ENCODE results near the gene NMT1. TPM values are rescaled to one million over a fixed set of nuclear protein-coding genes. Genes with fewer than 3 reads are reported as not detected.
A peak's percentile ranks its signal among the peaks of the same experiment; 100 is the strongest.

Gene NMT1
- total and polyA plus RNA-seq, 2 of the 13 experiments (the other 11 are each of a cell fraction or from before 2014, with no cell fraction given), result 75.7 to 142 TPM

- TF ChIP-seq, protein P1, sequence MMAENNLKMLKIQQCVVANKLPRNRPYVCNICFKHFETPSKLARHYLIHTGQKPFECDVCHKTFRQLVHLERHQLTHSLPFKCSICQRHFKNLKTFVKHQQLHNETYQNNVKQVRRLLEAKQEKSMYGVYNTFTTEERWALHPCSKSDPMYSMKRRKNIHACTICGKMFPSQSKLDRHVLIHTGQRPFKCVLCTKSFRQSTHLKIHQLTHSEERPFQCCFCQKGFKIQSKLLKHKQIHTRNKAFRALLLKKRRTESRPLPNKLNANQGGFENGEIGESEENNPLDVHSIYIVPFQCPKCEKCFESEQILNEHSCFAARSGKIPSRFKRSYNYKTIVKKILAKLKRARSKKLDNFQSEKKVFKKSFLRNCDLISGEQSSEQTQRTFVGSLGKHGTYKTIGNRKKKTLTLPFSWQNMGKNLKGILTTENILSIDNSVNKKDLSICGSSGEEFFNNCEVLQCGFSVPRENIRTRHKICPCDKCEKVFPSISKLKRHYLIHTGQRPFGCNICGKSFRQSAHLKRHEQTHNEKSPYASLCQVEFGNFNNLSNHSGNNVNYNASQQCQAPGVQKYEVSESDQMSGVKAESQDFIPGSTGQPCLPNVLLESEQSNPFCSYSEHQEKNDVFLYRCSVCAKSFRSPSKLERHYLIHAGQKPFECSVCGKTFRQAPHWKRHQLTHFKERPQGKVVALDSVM (CRISPR knock-in tag; IDR thresholded peaks at IDR 0.05), result peak; percentile 90
- TF ChIP-seq THAP9 (CRISPR knock-in tag; IDR thresholded peaks at IDR 0.05; ENCODE audit: borderline replicate concordance) (peak; percentile 81), ZBTB38 (CRISPR knock-in tag; IDR thresholded peaks at IDR 0.05) (peak; percentile 82), ZBED4 (CRISPR knock-in tag; IDR thresholded peaks at IDR 0.05; ENCODE audit: borderline replicate concordance) (peak; percentile 75), ZFP1 (CRISPR knock-in tag; IDR thresholded peaks at IDR 0.05) (peak; percentile 88), POLR2G (IDR thresholded peaks at IDR 0.05; ENCODE audit: low read depth, low read length) (peak; percentile 97), GMEB1 (CRISPR knock-in tag; IDR thresholded peaks at IDR 0.05; ENCODE audit: borderline replicate concordance) (peak; percentile 81; the same call in 1 of the 2 replicates), JUN (CRISPR knock-in tag; IDR thresholded peaks at IDR 0.05) (0 out of 2 replicates have a peak, but pooled peaks have one; percentile 50), CREB3 (CRISPR knock-in tag; IDR thresholded peaks at IDR 0.05) (no peak)
- TF ChIP-seq, protein P2, sequence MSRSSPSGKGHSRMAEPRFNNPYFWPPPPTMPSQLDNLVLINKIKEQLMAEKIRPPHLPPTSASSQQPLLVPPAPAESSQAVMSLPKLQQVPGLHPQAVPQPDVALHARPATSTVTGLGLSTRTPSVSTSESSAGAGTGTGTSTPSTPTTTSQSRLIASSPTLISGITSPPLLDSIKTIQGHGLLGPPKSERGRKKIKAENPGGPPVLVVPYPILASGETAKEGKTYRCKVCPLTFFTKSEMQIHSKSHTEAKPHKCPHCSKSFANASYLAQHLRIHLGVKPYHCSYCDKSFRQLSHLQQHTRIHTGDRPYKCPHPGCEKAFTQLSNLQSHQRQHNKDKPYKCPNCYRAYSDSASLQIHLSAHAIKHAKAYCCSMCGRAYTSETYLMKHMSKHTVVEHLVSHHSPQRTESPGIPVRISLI (CRISPR knock-in tag; IDR thresholded peaks at IDR 0.05; ENCODE audit: borderline replicate concordance), result peak; percentile 67; the same call in 1 of the 2 replicates
- TF ChIP-seq, protein P3, sequence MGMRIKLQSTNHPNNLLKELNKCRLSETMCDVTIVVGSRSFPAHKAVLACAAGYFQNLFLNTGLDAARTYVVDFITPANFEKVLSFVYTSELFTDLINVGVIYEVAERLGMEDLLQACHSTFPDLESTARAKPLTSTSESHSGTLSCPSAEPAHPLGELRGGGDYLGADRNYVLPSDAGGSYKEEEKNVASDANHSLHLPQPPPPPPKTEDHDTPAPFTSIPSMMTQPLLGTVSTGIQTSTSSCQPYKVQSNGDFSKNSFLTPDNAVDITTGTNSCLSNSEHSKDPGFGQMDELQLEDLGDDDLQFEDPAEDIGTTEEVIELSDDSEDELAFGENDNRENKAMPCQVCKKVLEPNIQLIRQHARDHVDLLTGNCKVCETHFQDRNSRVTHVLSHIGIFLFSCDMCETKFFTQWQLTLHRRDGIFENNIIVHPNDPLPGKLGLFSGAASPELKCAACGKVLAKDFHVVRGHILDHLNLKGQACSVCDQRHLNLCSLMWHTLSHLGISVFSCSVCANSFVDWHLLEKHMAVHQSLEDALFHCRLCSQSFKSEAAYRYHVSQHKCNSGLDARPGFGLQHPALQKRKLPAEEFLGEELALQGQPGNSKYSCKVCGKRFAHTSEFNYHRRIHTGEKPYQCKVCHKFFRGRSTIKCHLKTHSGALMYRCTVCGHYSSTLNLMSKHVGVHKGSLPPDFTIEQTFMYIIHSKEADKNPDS (CRISPR knock-in tag; IDR thresholded peaks at IDR 0.05), result 0 out of 2 replicates have a peak, but pooled peaks have one; percentile 66
These were observed 74.3 kb downstream of the NMT1 start, which contains the start of gene ACBD4 (continued) for GRCh38 chr17:45135192-45135977.

Data from HepG2 (cell line).